ENCODE data around the gene PGP. TPM values are rescaled to one million over a fixed set of nuclear protein-coding genes. Genes with fewer than 3 reads are reported as not detected.
A peak's percentile ranks its signal among the peaks of the same experiment; 100 is the strongest.

Gene PGP
- total RNA-seq, 4 donors from 2014 or later: 2.6 to 14.4 (median 10.4) TPM

DNA sequence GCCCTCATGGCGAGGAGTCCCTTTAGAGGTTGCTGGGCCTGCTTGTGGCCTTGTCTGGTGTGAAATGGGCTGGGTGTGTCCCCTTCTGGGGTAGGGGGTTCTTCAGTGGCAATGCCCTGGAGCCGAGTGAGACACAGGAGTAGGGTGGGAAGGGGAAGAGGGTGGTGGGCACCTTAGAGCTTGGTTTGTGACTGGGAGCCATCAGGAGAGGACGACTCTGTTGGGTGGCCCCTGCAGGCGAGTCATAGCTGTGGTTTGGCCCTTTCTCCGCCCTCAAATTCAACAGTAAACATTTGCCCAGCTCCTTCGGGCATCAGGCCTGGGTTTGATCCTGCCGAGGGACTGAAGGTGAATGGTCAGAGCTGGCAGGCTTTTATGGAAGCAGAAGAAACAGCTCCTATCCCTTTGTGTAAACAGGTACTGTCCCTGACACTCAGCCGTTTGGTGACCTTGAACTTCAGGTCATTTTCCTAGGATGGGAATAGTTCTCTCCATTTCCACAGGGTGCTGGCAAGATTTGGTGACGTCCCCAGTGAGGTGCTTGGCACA is 11.7 kb upstream of the PGP start:
- no peak overlapping the region for H3K27ac ChIP-seq
- TF ChIP-seq, protein P1, sequence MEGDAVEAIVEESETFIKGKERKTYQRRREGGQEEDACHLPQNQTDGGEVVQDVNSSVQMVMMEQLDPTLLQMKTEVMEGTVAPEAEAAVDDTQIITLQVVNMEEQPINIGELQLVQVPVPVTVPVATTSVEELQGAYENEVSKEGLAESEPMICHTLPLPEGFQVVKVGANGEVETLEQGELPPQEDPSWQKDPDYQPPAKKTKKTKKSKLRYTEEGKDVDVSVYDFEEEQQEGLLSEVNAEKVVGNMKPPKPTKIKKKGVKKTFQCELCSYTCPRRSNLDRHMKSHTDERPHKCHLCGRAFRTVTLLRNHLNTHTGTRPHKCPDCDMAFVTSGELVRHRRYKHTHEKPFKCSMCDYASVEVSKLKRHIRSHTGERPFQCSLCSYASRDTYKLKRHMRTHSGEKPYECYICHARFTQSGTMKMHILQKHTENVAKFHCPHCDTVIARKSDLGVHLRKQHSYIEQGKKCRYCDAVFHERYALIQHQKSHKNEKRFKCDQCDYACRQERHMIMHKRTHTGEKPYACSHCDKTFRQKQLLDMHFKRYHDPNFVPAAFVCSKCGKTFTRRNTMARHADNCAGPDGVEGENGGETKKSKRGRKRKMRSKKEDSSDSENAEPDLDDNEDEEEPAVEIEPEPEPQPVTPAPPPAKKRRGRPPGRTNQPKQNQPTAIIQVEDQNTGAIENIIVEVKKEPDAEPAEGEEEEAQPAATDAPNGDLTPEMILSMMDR (IDR thresholded peaks at IDR 0.05): no peak
- no peak for TF ChIP-seq POLR2A (IDR thresholded peaks at IDR 0.05)
- no peaks in the 10 kb centered on the region for H3K36me3 ChIP-seq
- H3K27me3 ChIP-seq: no peaks in the 10 kb centered on the region
- intact Hi-C loops (cut with DNase I; ENCODE audit: low total_unique reads): no loop called here
- DNase-seq: no peak
- no peak overlapping the region for H3K4me3 ChIP-seq
- peaks cover 0 to 13% of the 10 kb centered on the region in 2 donors for H3K4me1 ChIP-seq
- no peaks in the 10 kb centered on the region for H3K9me3 ChIP-seq

GRCh38 chr16:2223942-2224486 is 9.4 kb upstream of the PGP start:
- peak overlapping the region; percentile 52 to 54 for H3K4me3 ChIP-seq
- peaks cover 0 to 13% of the 10 kb centered on the region in 2 donors for H3K4me1 ChIP-seq
- H3K27ac ChIP-seq: peak overlapping the region; percentile 66 to 68
- no peak for TF ChIP-seq POLR2A (IDR thresholded peaks at IDR 0.05)
- TF ChIP-seq, protein P1 (IDR thresholded peaks at IDR 0.05): no peak
- H3K36me3 ChIP-seq: no peaks in the 10 kb centered on the region
- H3K9me3 ChIP-seq: no peaks in the 10 kb centered on the region
- peak in 1 of 2 donors; percentile 51 for DNase-seq
- intact Hi-C loops (cut with DNase I; ENCODE audit: low total_unique reads): no loop called here
- H3K27me3 ChIP-seq: no peaks in the 10 kb centered on the region

DNA sequence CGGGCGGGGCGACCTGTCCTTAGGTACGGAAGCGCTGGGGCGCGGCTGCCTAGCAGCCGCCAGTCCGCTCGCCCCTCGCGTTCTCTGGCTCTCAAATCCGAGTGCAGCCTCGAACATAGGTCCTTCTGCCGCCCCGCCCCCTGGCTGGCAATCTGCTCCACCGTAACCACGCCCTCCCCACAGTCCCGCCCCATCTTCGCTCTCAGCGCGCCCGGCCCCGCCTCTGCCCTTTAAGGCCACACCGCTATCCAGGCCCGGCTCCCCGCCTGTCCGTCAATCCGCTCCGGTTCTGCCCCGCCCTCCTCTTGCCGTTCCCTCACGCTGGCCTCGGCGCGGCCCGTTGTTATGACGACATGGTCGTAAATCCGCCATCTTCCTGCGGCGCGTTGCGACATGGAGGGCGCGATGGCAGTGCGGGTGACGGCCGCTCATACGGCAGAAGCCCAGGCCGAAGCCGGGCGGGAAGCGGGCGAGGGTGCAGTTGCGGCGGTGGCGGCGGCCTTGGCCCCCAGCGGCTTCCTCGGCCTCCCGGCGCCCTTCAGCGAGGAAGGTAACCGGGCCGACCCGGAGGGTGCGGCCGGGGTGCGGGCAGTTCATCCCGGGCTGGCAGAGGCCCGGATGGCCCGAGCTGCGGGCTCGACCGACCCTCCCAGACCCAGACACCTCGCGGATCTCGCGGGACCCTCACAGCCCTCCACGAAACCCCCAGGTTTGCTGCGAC is 8.7 kb upstream of the PGP start, which contains the start of gene E4F1:
TSS of gene E4F1 (plus strand) at position 371 of the 721 bp plus-strand sequence. CDS start at position 394, 23 bp downstream.
- H3K4me1 ChIP-seq: peaks cover 0 to 13% of the 10 kb centered on the region in 2 donors
- peak within 1 kb of the TSS; percentile 52 to 54 for H3K4me3 ChIP-seq
- no peaks in the 10 kb centered on the region for H3K36me3 ChIP-seq
- H3K9me3 ChIP-seq: no peaks in the 10 kb centered on the region
- TF ChIP-seq, protein P1 (IDR thresholded peaks at IDR 0.05): peak in 2 of 4 experiments; percentile 4 to 15
- peak; percentile 67 to 89 for TF ChIP-seq POLR2A (IDR thresholded peaks at IDR 0.05)
- DNase-seq: peak; percentile 99
- no peaks in the 10 kb centered on the region for H3K27me3 ChIP-seq
- peak within 1 kb of the TSS; percentile 68 to 81 for H3K27ac ChIP-seq
- intact Hi-C loops (cut with DNase I; ENCODE audit: low total_unique reads): no loop called here

DNA sequence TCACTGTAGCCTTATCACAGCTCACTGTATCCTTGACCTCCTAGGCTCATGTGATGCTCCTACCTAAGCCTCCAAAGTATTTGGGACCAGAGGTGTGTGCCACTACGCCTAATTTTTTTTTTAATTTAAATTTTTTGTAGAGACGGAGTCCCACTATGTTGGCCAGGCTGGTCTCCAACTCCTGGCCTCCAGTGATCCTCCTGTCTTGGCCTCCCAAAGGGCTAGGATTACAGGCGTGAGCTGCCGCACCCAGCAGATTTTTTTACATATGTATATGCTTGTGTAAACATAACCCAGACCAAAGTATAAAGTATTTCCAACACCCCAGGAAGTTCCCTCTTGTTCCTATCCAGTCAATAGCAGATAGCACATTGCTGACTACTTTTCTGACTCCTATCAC is 1.7 kb upstream of the PGP start:
- Histone ChIP-seq H3K4me1 (peaks cover 0 to 12% of the 10 kb centered on the region in 2 donors), H3K27ac (no peak overlapping the region), H3K36me3 (no peaks in the 10 kb centered on the region), H3K27me3 (no peaks in the 10 kb centered on the region), H3K4me3 (no peak overlapping the region), H3K9me3 (no peaks in the 10 kb centered on the region)
- DNase-seq: no peak
- TF ChIP-seq, protein P1 (IDR thresholded peaks at IDR 0.05): no peak
- no peak for TF ChIP-seq POLR2A (IDR thresholded peaks at IDR 0.05)
- intact Hi-C loops (cut with DNase I; ENCODE audit: low total_unique reads): loop anchor here (10.0 kb wide), 1 partner anchor 62 kb away; the partner anchor contains the start of gene TRAF7

Measured in uterus (tissue), 4 donors.